Small intestine (tissue), 7 donors: ENCODE data around the gene BCL3. TPM values are rescaled to one million over a fixed set of nuclear protein-coding genes. Genes with fewer than 3 reads are reported as not detected.
"Not testable (repeated sequence)": the region's sequence is repeated elsewhere in the genome, so short reads cannot be mapped to it uniquely, and the experiment has no call there.

Experiments used
- DNase-seq, 2 donors: peaks; one replicate each; pipeline versions ENCODE4 v3.0.0 to v3.0.0-alpha.2; 2013
- FAIRE-seq: peaks from 2 replicates; lab custom pipeline; 2012; peaks lifted over from hg19 to GRCh38; lab: Jason Lieb, UNC
- H3K27ac ChIP-seq, 3 donors: one replicate each; pipeline ENCODE4 v1.5.1; 2013; ENCODE audit warnings: low read length in 2 of 3, mild to moderate bottlenecking in 2 of 3, control low read depth in 1 of 3, inconsistent platforms in 1 of 3, low read depth in 1 of 3, moderate library complexity in 1 of 3
- H3K27me3 ChIP-seq, 3 donors: one replicate each; pipeline ENCODE4 v1.6.1; 2013; ENCODE audit warnings: low read length in 3 of 3, inconsistent platforms in 1 of 3; ENCODE audit not compliant: control insufficient read depth in 3 of 3, insufficient read depth in 3 of 3
- H3K36me3 ChIP-seq, 3 donors: one replicate each; pipeline ENCODE4 v1.6.1; 2013; ENCODE audit warnings: low read length in 3 of 3, inconsistent platforms in 1 of 3, low read depth in 1 of 3, mild to moderate bottlenecking in 1 of 3, moderate library complexity in 1 of 3; ENCODE audit not compliant: control insufficient read depth in 3 of 3, insufficient read depth in 2 of 3
- H3K4me1 ChIP-seq, 3 donors: one replicate each; pipeline ENCODE4 v1.6.1; 2013; ENCODE audit warnings: low read length in 2 of 3, inconsistent platforms in 1 of 3, low read depth in 1 of 3, mild to moderate bottlenecking in 1 of 3, moderate library complexity in 1 of 3; ENCODE audit not compliant: control insufficient read depth in 3 of 3, insufficient read depth in 2 of 3
- H3K4me3 ChIP-seq, 3 donors: one replicate each; pipeline ENCODE4 v1.5.1; 2013; ENCODE audit warnings: low read length in 3 of 3, control low read depth in 1 of 3, inconsistent platforms in 1 of 3, low read depth in 1 of 3, mild to moderate bottlenecking in 1 of 3, moderate library complexity in 1 of 3
- H3K9me3 ChIP-seq, 2 donors: one replicate each; pipeline ENCODE4 v1.6.1; 2013; ENCODE audit warnings: low read depth in 1 of 2, low read length in 1 of 2; ENCODE audit not compliant: control insufficient read depth in 2 of 2, insufficient read depth in 1 of 2
- whole genome bisulfite sequencing, 3 donors: extraction: QIAGEN DNeasy Blood & Tissue Kit; methylation state at CpG; one replicate each; pipeline ENCODE4 v1.1.7; 2013; 5-methylcytosine and 5-hydroxymethylcytosine counted together
- polyA plus RNA-seq, 4 donors: library from polyadenylated mRNA; stranded (reverse) in 3 of 4; unstranded in 1 of 4; fragments of 200-250 nt in 3 of 4; fragments of 120-200 nt in 1 of 4; gene quantifications; one replicate each; pipeline versions ENCODE4 v1.2.1 to v1.2.3, GENCODE V29; 2013
- donor health status: healthy with polysubstance abuse.
- donor health status: control.
- donor health status: control.
- donor health status: Bipolar disorder and iron deficiency.
- donor health status: healthy.

Gene BCL3
- polyA plus RNA-seq, 4 donors = 48.6 to 136 (median 77.3) TPM

DNA sequence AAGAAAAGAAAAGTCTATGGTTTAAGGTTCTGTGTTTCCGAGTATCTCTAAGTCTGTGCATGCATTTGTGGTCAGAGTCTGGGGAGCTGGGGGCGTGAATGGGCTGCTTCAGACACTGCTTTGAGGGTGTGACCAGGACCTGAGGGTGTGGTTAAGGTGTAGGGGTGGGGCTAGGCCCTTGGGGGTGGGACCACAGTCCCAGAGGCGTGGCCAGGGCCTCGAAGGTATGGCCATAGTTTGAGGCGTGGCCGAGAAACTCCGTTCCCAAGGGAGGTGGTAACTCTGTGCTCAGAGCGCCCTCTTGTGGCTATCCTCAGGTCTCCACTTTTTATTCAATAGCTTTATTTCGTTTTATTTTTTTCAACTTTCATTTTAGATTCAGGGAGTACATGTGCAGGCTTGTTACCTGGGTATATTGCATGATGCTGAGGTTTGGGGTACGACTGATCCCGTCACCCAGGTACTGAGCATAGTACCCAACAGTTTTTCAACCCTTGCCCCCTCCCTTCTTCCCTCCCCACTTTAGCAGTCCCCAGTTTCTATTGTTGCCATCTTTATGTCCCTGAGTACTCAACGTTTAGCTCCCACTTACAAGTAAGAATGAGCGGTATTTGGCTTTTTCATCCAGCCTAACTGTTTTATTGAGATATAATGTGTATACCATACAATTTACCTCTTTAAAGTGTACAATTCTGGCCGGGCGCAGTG is 22.2 kb downstream of the BCL3 start:
- H3K9me3 ChIP-seq = peaks cover 0 to 16% of the 10 kb centered on the region in 2 donors
- peaks cover 0 to 26% (median 2%) of the 10 kb centered on the region in 3 donors for H3K4me1 ChIP-seq
- H3K4me3 ChIP-seq = no peak overlapping the region
- WGBS, 3 donors = 13 to 16% (median 14%) methylated on average over 15 of the region's 15 CpGs
- FAIRE-seq = no peak
- H3K36me3 ChIP-seq = peaks cover 0 to 6% (median 0%) of the 10 kb centered on the region in 3 donors
- peak overlapping the region in 2 of 3 donors; percentile 29 to 66 for H3K27ac ChIP-seq
- H3K27me3 ChIP-seq = no peaks in the 10 kb centered on the region
- peak; percentile 97 to 98 for DNase-seq

GRCh38 chr19:44772144-44772543 is 23.6 kb downstream of the BCL3 start:
- not testable (repeated sequence) for H3K4me3 ChIP-seq, H3K27ac ChIP-seq, H3K36me3 ChIP-seq, FAIRE-seq, DNase-seq, H3K27me3 ChIP-seq
- WGBS, 3 donors = 81 to 89% (median 88%) methylated on average over 17 to 18 of the region's 18 CpGs
- peaks cover 0 to 23% (median 2%) of the 10 kb centered on the region in 3 donors for H3K4me1 ChIP-seq
- peaks cover 0 to 15% of the 10 kb centered on the region in 2 donors for H3K9me3 ChIP-seq

GRCh38 chr19:44772959-44773358 is 24.5 kb downstream of the BCL3 start:
- Histone ChIP-seq H3K27me3 (no peaks in the 10 kb centered on the region), H3K9me3 (peaks cover 0 to 11% of the 10 kb centered on the region in 2 donors), H3K4me1 (peaks cover 0 to 23% (median 2%) of the 10 kb centered on the region in 3 donors), H3K4me3 (no peak overlapping the region), H3K36me3 (peaks cover 0 to 7% (median 0%) of the 10 kb centered on the region in 3 donors), H3K27ac (no peak overlapping the region)
- no peak for FAIRE-seq
- DNase-seq = no peak
- 51 to 64% (median 56%) methylated on average over 3 of the region's 3 CpGs for WGBS, 3 donors

- FAIRE-seq = no peak
- no peaks in the 10 kb centered on the region for H3K9me3 ChIP-seq
- H3K27me3 ChIP-seq = no peaks in the 10 kb centered on the region
- peak overlapping the region; percentile 5 to 94 (median 88) for H3K27ac ChIP-seq
- no peak for DNase-seq
- H3K36me3 ChIP-seq = peaks cover 0 to 17% (median 0%) of the 10 kb centered on the region in 3 donors
- peak overlapping the region in 2 of 3 donors; percentile 10 to 22 for H3K4me3 ChIP-seq
- WGBS, 3 donors = 56 to 75% (median 68%) methylated on average over 5 to 6 of the region's 6 CpGs
- peaks cover 0 to 32% (median 2%) of the 10 kb centered on the region in 3 donors for H3K4me1 ChIP-seq
Measured at GRCh38 chr19:44775676-44776240, 27.2 kb downstream of the BCL3 start.

DNA sequence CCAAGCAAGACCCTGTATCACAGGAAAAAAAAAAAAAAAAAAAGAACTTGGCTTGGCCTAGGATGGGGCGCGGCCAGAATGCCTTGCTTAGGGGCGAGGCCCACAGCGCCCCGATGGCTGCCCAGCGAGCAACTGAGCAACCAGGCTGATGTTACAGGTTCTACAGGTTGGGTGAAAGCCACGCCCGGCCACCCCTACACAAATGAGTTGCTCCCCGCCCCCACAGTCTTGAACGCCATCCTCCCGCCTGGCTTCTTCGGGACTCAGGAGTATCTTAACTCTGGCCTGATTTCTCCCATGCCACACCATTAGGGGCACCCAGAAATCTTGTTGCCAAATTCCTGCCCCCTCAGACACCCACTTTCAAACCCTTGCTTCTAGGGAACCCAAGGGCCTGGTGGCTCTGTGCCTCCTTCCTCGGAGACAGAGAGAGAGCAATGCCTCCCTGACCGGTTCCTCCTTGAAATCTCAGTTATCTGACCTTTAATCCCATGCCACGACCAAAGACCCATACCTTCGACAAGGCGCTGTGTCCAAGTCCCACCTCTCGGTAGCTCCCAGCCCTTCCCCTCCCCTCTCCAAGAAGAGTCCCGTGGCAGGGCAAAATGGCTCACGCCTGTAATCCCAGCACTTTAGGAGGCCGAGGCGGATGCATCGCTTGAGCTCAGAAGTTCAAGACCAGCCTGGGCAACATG is 28.0 kb downstream of the BCL3 start:
- H3K4me3 ChIP-seq = peak overlapping the region in 2 of 3 donors; percentile 53 to 90
- FAIRE-seq (no peak), DNase-seq (peak; percentile 96 to 97)
- H3K36me3 ChIP-seq = peaks cover 0 to 24% (median 1%) of the 10 kb centered on the region in 3 donors
- peaks cover 0 to 34% (median 2%) of the 10 kb centered on the region in 3 donors for H3K4me1 ChIP-seq
- H3K27me3 ChIP-seq = no peaks in the 10 kb centered on the region
- H3K9me3 ChIP-seq = no peaks in the 10 kb centered on the region
- peak overlapping the region; percentile 88 to 99 (median 94) for H3K27ac ChIP-seq
- WGBS, 3 donors = 19 to 64% (median 46%) methylated on average over 23 of the region's 23 CpGs

DNA sequence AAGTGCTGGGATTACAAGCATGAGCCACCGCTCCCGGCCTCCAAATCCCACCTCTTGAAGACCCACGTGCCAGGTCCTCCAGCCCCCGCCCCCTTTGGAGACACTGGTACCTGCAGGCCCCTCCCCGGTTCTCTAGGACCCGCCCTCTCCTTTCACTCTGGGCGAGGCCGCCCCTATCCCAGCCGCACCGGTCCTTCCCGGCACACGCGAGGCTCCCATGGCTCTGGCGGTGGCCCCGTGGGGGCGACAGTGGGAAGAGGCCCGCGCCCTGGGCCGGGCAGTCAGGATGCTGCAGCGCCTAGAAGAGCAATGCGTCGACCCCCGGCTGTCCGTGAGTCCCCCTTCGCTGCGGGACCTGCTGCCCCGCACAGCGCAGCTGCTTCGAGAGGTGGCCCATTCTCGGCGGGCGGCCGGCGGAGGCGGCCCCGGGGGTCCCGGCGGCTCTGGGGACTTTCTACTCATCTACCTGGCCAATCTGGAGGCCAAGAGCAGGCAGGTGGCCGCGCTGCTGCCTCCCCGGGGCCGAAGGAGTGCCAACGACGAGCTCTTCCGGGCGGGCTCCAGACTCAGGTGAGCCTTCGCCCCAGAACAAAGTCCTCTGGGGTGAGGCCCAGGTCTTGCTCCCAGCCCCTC is 29.3 kb downstream of the BCL3 start, which contains the start of gene CBLC:
CBLC (plus strand) TSS at position 176 of the 633 bp plus-strand sequence; CDS start at position 218, 42 bp downstream.
- FAIRE-seq = no peak
- WGBS, 3 donors = 8 to 15% (median 13%) methylated on average over 38 to 47 of the region's 47 CpGs
- H3K4me1 ChIP-seq = peaks cover 0 to 34% (median 2%) of the 10 kb centered on the region in 3 donors

DNA sequence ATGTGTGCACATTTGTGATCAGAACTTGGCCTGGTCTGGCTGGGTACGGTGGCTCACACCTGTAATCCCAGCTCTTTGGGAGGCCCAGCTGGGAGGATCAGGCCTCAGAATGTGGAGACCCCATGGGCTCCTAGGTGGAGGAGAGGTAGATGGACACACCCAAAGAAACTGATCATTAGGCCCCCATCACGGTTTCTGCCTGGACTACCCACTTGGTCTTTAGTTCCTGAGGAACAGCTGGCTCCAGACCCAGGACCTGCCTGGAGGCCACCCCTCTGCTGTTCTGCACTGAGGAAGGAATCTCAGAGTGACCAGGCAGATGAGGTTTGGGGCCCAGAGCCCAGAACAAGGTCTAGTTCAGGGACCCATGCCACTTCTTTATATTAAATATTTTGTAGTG is 30.6 kb downstream of the BCL3 start:
- Histone ChIP-seq H3K27me3 (no peaks in the 10 kb centered on the region), H3K27ac (peak overlapping the region in 2 of 3 donors; percentile 46 to 57), H3K9me3 (no peaks in the 10 kb centered on the region), H3K4me1 (peaks cover 0 to 34% (median 2%) of the 10 kb centered on the region in 3 donors), H3K36me3 (peaks cover 0 to 40% (median 1%) of the 10 kb centered on the region in 3 donors), H3K4me3 (peak overlapping the region in 2 of 3 donors; percentile 41 to 63)
- DNase-seq (no peak), FAIRE-seq (no peak)
- WGBS, 3 donors = 46 to 69% (median 51%) methylated on average over 2 of the region's 2 CpGs

More for the DNA sequence above, 29.3 kb downstream of the BCL3 start, which contains the start of gene CBLC:
- Histone ChIP-seq H3K4me3 (peak within 1 kb of the TSS; percentile 53 to 90 (median 58)), H3K9me3 (no peaks in the 10 kb centered on the region), H3K36me3 (peaks cover 0 to 32% (median 1%) of the 10 kb centered on the region in 3 donors), H3K27me3 (no peaks in the 10 kb centered on the region), H3K27ac (peak within 1 kb of the TSS; percentile 88 to 99 (median 94))
- peak; percentile 94 to 96 for DNase-seq
